HAP-1 (cell line): Measurements from ENCODE around the gene C5orf46.
"Not testable (repeated sequence)": the region's sequence is repeated elsewhere in the genome, so short reads cannot be mapped to it uniquely, and the experiment has no call there.

ENCODE experiments used
- DNase-seq, 2 experiments: peaks; one replicate each; pipeline ENCODE4 v3.0.0-alpha.2; 2016 to 2020; ENCODE audit warnings: low spot score in 2 of 2
- H3K27me3 ChIP-seq: fragments of 250-450 bp; sonication (Bioruptor Pico); 2 replicates; pipeline ENCODE4 v1.5.1; 2020; ENCODE audit warnings: low read depth, mild to moderate bottlenecking, moderate library complexity
- H3K36me3 ChIP-seq: fragments of 250-450 bp; sonication (Bioruptor Pico); replicated peaks from 2 replicates; pipeline ENCODE4 v1.5.1; 2020; ENCODE audit warnings: mild to moderate bottlenecking
- H3K4me1 ChIP-seq: fragments of 250-450 bp; sonication (Bioruptor Pico); 2 replicates; pipeline ENCODE4 v1.5.1; 2020; ENCODE audit warnings: mild to moderate bottlenecking
- H3K4me3 ChIP-seq: fragments of 250-450 bp; sonication (Bioruptor Pico); 2 replicates; pipeline ENCODE4 v1.5.1; 2020; ENCODE audit warnings: mild to moderate bottlenecking, moderate library complexity
- H3K9me3 ChIP-seq: fragments of 250-450 bp; sonication (Bioruptor Pico); 2 replicates; pipeline ENCODE4 v1.5.1; 2020; ENCODE audit warnings: mild to moderate bottlenecking, moderate library complexity
- in situ Hi-C: fragments of 300-500 bp; cut with MboI; formaldehyde crosslinking; loops from 3 replicates; pipeline ENCODE4 v1.14.3; 2020; ENCODE audit warnings: low sequenced_read_pairs, inconsistent platforms, mixed read lengths

C5orf46 gene

DNA sequence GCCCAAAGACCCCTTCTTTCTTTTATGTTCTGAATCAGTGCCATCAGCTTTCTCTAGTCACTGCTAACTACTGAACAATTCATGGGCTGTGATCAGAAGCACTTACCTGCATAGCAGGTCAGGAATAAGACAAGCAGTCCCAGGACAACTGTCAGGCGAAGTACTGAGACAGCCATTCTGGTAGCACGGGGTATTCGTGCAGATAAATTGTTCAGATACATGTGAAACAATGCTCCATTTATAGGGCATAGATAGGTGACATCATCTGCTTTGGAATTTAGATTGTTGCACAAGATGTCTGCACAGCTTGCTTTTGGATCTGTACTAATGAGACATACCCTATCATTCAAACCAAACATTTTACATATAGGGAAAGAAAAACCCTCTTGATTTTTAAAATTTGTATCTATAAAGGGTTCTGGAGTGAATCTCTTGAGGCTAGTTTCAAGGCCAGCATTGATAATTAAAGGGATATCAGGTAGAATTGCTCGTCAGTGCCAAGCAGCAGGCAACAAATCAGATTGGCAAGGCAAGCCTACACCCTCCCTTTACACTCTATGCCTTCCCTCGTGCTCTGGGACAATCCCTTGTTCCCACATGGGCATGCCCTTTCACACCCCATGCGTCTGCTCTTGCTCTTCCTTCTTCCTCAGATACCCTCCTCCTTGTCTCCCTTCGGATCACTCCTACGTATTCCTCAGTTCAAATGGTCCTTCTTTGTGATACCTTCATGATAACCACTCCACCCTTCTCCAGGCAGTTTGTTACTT lies at the start of gene C5orf46:
Gene C5orf46, minus strand, starts transcription at position 213 of the 770 bp plus-strand sequence. Its CDS starts 37 bp downstream, at position 176.
- DNase-seq = no peak

DNA sequence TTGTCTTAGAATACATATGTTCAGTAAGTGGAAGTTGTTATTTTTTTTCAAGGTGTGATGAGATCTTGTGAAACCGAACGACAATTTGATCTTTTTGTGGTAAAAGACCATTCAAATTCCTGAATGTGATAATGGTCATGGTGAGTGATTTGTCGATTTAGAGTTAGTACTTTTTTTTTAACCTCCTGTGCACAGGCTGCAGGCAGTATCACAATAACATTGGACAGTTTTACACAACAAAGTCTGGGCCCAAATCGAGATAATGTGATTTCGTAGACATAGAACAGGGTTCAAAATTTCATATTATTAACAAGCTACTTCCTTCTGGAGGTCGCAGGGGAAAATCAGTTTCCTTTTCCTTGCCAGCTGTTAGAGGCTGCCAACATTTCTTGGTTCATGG lies 48.6 kb upstream of the C5orf46 start:
- H3K9me3 ChIP-seq = no peaks in the 10 kb centered on the region

More for the DNA sequence above, at the start of gene C5orf46:
- H3K27me3 ChIP-seq = no peaks in the 10 kb centered on the region
- no peak within 1 kb of the TSS for H3K4me3 ChIP-seq
- no peaks in the 10 kb centered on the region for H3K36me3 ChIP-seq
- H3K9me3 ChIP-seq = no peaks in the 10 kb centered on the region
- in situ Hi-C loops = no loop called here
- H3K4me1 ChIP-seq = no peaks in the 10 kb centered on the region

DNA sequence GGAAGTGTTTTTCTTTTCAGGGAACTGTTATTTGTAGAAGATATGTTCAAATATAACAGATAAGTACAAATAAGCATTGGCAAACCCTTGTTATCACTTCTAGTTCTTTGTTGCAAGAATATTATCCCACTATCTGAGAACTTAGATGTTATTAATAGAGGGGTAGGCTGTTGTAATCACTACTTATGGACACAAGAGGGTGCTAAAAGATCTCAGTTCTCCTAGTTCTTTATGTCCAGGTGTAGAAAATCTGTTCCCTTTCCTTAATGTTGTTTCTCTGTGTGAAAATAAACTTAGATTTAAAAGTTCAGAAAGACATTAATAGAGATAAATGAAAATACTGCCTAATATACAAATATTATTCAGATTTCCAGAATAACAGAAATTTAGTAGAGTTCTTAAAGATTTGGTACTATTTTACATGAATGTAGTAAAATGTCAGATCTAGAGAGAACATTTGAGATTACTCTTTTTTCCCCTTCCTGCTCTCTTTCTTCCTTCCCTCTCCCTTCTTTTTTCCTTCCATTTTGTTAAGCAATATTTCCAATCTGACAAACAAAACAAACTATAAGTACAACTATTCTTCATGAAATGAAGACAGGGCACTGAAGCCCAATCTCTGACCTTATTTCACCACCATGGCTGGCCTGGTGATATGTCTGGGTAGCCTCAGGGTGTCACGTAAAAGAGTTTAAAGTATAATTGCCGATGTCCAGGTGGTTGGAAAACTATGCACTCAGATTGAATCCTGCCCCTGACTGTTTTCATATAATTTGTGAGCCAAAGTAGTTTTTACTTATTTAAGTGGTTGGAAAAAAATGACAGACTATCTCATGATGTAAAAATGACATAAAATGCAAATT lies 43.6 kb upstream of the C5orf46 start:
- Histone ChIP-seq H3K4me1 (no peaks in the 10 kb centered on the region), H3K9me3 (no peaks in the 10 kb centered on the region), H3K36me3 (no peaks in the 10 kb centered on the region), H3K4me3 (no peak overlapping the region), H3K27me3 (no peaks in the 10 kb centered on the region)
- in situ Hi-C loops = no loop called here
- peak in 1 of 2 experiments; percentile 36 for DNase-seq

More for the DNA sequence above, 48.6 kb upstream of the C5orf46 start:
- H3K4me3 ChIP-seq = no peak overlapping the region
- H3K27me3 ChIP-seq = no peaks in the 10 kb centered on the region
- DNase-seq = no peak
- in situ Hi-C loops = no loop called here
- no peaks in the 10 kb centered on the region for H3K36me3 ChIP-seq
- no peaks in the 10 kb centered on the region for H3K4me1 ChIP-seq

DNA sequence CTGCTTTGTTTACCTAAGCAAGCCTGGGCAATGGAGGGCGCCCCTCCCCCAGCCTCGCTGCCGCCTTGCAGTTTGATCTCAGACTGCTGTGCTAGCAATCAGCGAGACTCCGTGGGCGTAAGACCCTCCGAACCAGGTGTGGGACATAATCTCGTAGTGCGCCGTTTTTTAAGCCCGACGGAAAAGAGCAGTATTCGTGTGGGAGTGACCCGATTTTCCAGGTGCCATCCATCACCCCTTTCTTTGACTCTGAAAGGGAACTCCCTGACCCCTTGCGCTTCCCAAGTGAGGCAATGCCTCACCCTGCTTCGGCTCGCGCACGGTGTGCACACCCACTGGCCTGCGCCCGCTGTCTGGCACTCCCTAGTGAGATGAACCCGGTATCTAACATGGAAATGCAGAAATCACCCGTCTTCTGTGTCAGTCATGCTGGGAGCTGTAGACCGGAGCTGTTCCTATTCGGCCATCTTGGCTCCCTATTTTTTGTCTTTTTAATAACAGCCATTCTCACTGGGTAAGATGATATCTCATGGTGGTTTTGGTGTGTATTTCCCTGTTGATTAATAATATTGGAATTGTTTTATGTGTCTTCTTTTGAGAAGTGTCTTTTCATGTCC lies 40.4 kb upstream of the C5orf46 start:
- H3K9me3 ChIP-seq, H3K27me3 ChIP-seq, H3K4me3 ChIP-seq, H3K4me1 ChIP-seq, H3K36me3 ChIP-seq, DNase-seq, in situ Hi-C loops: not testable (repeated sequence)

DNA sequence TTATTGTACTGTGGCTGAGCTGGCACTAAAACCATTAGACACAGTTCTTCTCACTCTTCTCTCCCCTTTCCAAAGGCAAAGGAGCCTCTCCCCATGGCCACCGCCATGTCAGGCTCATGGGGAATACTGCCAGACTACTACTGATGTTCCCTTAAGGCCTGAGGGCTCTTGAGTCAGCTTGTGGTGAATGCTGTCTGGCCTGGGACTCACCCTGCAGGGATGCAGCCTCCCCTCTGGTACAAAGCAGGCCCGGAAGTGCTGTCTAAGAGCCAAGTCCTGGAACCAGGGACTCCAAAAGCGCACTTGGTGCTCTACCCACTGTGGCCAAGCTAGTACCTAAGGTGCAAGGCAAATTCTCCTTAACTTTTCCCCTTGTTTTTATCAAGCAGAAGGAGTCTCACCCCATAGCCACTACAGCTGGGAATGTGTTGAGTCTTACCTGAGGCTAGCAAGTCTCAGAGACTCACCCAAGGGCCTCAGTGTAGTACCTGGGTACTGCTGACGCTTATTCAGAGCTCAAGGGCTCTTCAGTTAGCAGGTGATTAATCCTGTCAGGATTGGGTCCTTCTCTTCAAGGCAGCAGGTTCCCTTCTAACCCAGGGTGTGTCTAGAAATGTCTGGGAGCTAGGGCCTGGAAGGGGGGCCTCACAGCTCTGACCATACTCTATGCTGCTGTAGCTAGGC lies 33.2 kb upstream of the C5orf46 start:
- Histone ChIP-seq H3K36me3 (no peaks in the 10 kb centered on the region), H3K4me3 (no peak overlapping the region), H3K9me3 (no peaks in the 10 kb centered on the region), H3K27me3 (no peaks in the 10 kb centered on the region), H3K4me1 (no peaks in the 10 kb centered on the region)
- no peak for DNase-seq
- in situ Hi-C loops = loop anchor here (10.0 kb wide), 1 partner anchor 85 kb away; no protein-coding TSS in a partner anchor

DNA sequence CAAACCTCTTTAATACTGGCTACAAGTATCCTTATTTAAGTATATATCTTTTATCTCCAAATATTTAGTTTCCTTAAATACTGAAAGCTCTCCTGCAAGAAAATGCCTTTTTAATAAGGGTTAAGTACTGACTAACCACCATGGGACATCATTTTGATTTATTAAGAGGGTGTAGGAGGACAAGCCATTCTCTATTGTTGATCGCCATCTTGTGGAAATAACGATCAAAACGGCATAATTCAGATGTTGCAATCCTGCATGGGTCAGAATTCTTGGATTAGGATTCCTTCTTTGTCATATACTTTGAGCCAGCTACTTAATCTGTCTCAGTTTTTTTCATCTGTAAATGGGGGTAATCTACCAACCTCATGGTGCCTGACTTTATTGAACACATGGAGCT lies 28.7 kb upstream of the C5orf46 start:
- H3K27me3 ChIP-seq = 0 out of 2 replicates have a peak, but pooled peaks cover 3% of the 10 kb centered on the region
- H3K36me3 ChIP-seq = no peaks in the 10 kb centered on the region
- DNase-seq = peak; percentile 24 to 56
- in situ Hi-C loops = loop anchor here (10.0 kb wide), 1 partner anchor 80 kb away; no protein-coding TSS in a partner anchor
- no peak overlapping the region for H3K4me3 ChIP-seq
- H3K9me3 ChIP-seq = no peaks in the 10 kb centered on the region
- H3K4me1 ChIP-seq = no peaks in the 10 kb centered on the region

DNA sequence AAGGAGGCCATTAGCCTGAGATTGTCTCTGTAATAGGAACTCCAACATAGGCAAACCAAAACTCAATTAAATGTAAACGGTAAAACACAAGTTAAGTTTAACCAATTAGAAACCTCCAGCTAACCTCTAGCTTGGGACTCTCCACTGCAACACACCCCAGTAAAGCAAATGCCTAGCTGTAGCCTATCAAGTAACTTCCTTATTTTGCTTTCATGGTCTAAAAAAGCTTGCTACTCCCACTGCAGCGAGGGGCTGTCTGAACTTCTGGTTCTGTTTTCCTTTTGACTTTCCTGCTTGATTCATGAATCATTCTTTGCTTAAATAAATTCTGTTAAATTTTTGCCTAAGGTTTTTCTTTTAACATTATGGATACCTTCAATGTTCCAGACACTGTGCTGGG lies 24.4 kb upstream of the C5orf46 start:
- H3K9me3 ChIP-seq = no peaks in the 10 kb centered on the region
- DNase-seq = no peak
- H3K27me3 ChIP-seq = 0 out of 2 replicates have a peak, but pooled peaks cover 3% of the 10 kb centered on the region
- H3K36me3 ChIP-seq = no peaks in the 10 kb centered on the region
- in situ Hi-C loops = loop anchor here (10.0 kb wide), 1 partner anchor 76 kb away; no protein-coding TSS in a partner anchor
- H3K4me1 ChIP-seq = no peaks in the 10 kb centered on the region
- no peak overlapping the region for H3K4me3 ChIP-seq

DNA sequence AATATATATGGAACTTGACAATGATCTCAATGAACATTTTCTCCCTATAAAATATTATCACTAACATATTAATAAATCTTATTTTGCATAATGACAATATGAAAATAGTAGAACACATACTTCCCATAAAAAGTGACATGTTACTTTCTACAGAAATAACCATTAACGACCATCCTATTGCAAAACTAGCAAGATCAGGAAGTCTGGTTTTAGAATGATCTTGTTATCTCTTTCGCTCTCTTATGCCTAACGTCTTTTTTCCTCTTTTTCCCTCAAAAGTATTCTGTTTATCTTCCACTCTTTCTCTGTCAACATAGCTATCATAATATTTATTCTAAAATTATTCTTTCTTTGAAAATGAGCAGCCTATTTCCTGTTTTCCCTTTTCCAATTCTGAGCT lies 21.6 kb upstream of the C5orf46 start:
- in situ Hi-C loops = no loop called here
- Histone ChIP-seq H3K4me3 (no peak overlapping the region), H3K36me3 (no peaks in the 10 kb centered on the region), H3K4me1 (no peaks in the 10 kb centered on the region), H3K27me3 (no peaks in the 10 kb centered on the region), H3K9me3 (no peaks in the 10 kb centered on the region)
- no peak for DNase-seq

DNA sequence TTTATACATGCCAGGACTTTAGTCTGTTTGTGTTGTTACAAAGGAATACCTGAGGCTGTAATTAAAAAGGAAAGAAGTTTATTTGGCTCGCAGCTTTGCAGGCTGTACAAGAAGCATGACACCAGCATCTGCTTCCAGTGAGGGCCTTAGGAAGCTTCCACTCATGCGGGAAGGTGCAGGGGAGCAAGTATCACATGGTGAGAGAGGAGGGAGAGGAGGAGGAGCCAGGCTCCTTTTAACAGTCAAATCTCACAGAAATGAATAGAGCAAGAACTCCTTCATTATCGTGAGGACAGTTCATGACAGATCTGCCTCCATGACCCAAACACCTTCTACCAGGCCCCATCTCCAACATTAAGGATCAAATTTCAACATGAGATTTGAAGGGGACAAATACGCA lies 18.7 kb upstream of the C5orf46 start:
- no peak for DNase-seq
- in situ Hi-C loops = no loop called here
- Histone ChIP-seq H3K4me1 (no peaks in the 10 kb centered on the region), H3K27me3 (no peaks in the 10 kb centered on the region; the same call in 1 of the 2 replicates), H3K9me3 (no peaks in the 10 kb centered on the region), H3K36me3 (no peaks in the 10 kb centered on the region), H3K4me3 (no peak overlapping the region)

DNA sequence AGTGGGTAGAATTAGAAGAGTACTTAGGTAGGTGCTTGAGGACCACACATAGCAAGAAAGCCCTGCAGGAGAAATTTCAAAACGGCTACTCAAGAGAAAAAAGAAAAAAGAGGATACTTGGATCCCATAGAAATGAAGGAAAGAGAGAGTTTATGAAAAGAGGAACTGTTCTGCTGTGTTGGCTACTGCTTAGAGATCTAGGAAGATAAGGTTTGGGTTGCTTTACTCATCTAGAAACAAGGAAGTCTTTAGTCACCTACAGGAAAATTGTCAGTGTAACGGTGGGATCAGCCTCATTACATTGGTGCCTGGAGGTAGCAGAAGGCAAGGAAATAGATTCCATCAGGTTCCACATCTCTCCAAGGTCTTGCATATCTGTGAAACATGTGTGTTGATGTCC lies 14.8 kb upstream of the C5orf46 start:
- DNase-seq = no peak
- H3K9me3 ChIP-seq = no peaks in the 10 kb centered on the region
- no peak overlapping the region for H3K4me3 ChIP-seq
- peaks cover 3% of the 10 kb centered on the region for H3K27me3 ChIP-seq
- H3K4me1 ChIP-seq = no peaks in the 10 kb centered on the region
- no peaks in the 10 kb centered on the region for H3K36me3 ChIP-seq
- in situ Hi-C loops = no loop called here

DNA sequence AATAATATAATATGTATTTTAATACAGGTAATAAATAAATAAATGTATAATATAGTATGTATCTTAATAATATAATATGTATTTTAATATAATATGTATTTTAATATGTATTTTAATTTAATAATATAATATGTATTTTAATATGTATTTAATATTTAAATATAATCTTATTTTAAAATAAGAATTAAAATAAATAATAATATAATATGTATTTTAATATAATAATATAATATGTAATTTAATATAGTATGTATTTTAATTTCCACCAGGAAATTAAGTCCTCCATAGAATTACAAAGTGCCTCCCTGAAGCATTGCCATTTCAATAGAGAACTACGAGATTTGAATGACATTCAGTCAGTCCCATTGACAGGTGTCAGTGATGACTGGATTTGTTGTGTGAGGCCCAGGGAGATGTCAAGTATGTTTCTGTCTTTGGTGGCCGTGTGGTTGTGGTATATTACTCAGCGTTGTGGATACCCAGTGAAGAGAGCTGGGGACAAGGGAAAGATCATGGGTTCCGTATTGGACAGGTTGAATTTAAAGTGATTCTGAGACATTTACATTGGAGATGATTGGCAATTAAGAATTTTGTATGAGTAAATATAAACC lies 14.2 kb upstream of the C5orf46 start:
- H3K4me3 ChIP-seq = no peak overlapping the region
- no peaks in the 10 kb centered on the region for H3K4me1 ChIP-seq
- no peak for DNase-seq
- no peaks in the 10 kb centered on the region for H3K36me3 ChIP-seq
- in situ Hi-C loops = no loop called here
- H3K9me3 ChIP-seq = no peaks in the 10 kb centered on the region
- peaks cover 3% of the 10 kb centered on the region for H3K27me3 ChIP-seq

DNA sequence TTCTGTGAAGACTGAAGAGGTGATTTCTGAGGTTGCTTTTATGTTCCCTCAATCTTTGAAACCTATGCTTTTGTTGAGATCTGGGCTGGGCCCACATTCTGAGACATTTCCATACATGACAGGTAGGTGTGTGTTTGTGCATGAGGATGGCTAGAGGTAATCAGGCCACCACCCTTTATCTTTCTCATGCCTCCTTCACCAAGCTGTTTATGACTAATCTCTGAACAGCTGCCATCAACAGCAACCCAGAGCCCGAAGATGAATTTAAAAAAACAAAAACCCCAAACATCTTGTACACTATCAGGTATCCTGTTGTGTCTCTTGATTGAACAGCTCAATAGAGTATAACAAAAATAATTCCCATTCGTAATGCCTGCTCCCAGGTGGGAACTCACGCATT lies 12.6 kb upstream of the C5orf46 start:
- Histone ChIP-seq H3K36me3 (no peaks in the 10 kb centered on the region), H3K4me1 (no peaks in the 10 kb centered on the region), H3K27me3 (peaks cover 3% of the 10 kb centered on the region), H3K9me3 (no peaks in the 10 kb centered on the region), H3K4me3 (no peak overlapping the region)
- in situ Hi-C loops = no loop called here
- DNase-seq = no peak

DNA sequence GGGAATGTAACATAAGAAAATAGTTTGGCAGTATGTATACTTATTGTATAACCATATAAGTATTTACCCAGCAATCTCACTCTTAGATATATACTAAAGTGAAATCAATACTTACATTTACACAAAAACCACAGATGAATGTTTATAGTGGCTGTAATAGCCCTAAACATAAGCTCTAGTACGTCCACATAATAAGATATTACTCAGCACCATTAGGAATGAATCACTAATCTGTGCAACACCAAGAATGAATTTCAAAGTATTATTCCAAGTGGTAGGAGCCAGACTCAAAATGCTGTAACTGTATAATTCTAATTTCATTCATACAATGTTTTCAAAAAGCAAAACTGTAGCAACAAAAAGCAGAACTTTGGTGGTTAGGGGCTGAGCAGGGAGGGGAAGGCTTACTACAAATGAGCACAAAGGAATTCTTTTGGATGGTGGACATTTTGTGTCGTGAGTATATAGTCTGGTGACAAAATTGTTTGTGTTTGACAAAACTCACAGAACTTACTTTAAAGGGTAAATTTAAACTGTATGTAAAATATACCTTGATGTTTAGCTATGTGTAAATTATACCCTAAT lies 11.9 kb upstream of the C5orf46 start:
- H3K36me3 ChIP-seq = no peaks in the 10 kb centered on the region
- H3K9me3 ChIP-seq = no peaks in the 10 kb centered on the region
- no peak overlapping the region for H3K4me3 ChIP-seq

More for the DNA sequence above, 11.9 kb upstream of the C5orf46 start:
- Histone ChIP-seq H3K4me1 (no peaks in the 10 kb centered on the region), H3K27me3 (peaks cover 3% of the 10 kb centered on the region)
- no peak for DNase-seq
- in situ Hi-C loops = no loop called here
